Measurements from ENCODE around the gene RELT.
"Not testable (repeated sequence)": the region's sequence is repeated elsewhere in the genome, so short reads cannot be mapped to it uniquely, and the experiment has no call there.

Gene RELT

GRCh38 chr11:73428699-73429098 lies 52.5 kb downstream of the RELT start:
- no peak for DNase-seq (ENCODE audit: low read depth in 2 of 2)

- DNase-seq (ENCODE audit: low read depth in 2 of 2) = no peak
Measured at GRCh38 chr11:73429121-73429750, 53.0 kb downstream of the RELT start.

- DNase-seq (ENCODE audit: low read depth in 2 of 2) = no peak
Measured at GRCh38 chr11:73430326-73430725, 54.1 kb downstream of the RELT start.

GRCh38 chr11:73431396-73431795 lies 55.2 kb downstream of the RELT start:
- DNase-seq (ENCODE audit: low read depth in 2 of 2) = no peak

GRCh38 chr11:73436859-73437258 lies 60.7 kb downstream of the RELT start:
- not testable (repeated sequence) for DNase-seq (ENCODE audit: low read depth in 2 of 2)

- DNase-seq (ENCODE audit: low read depth in 2 of 2) = no peak
Measured at GRCh38 chr11:73439002-73439843, 63.0 kb downstream of the RELT start.

GRCh38 chr11:73445980-73446379 lies 69.8 kb downstream of the RELT start:
- no peak for DNase-seq (ENCODE audit: low read depth in 2 of 2)

GRCh38 chr11:73446766-73447165 lies 70.6 kb downstream of the RELT start:
- no peak for DNase-seq (ENCODE audit: low read depth in 2 of 2)
